SK-N-SH treated with all-trans-retinoic acid at 6 μM for 48 hours (cell line): ENCODE measurements around the gene PEG3.

ENCODE experiments used
- ARNTL ChIP-seq: fragments of 450-650 bp; formaldehyde crosslinking; IDR thresholded peaks from 2 replicates; pipeline ENCODE4 v1.5.0; 2020; ENCODE audit warnings: low read depth, mild to moderate bottlenecking, moderate library complexity, borderline replicate concordance
- CREB5 ChIP-seq: fragments of 250-450 bp; sonication (Bioruptor Pico); IDR thresholded peaks from 2 replicates; pipeline ENCODE4 v1.5.1; 2020; ENCODE audit warnings: low read depth, mild to moderate bottlenecking, moderate library complexity
- CSDC2 ChIP-seq: fragments of 250-450 bp; sonication (Bioruptor Pico); IDR thresholded peaks from 2 replicates; pipeline ENCODE4 v1.5.0; 2020; ENCODE audit warnings: mild to moderate bottlenecking, moderate library complexity
- RARB ChIP-seq: fragments of 250-450 bp; sonication (Bioruptor Pico); IDR thresholded peaks from 2 replicates; pipeline ENCODE4 v1.8.0; 2021; ENCODE audit warnings: mild to moderate bottlenecking, moderate library complexity
- ZC3H10 ChIP-seq: fragments of 250-450 bp; sonication (Bioruptor Pico); IDR thresholded peaks from 2 replicates; pipeline ENCODE4 v1.5.1; 2021; ENCODE audit warnings: mild to moderate bottlenecking, moderate library complexity
- ZFP30 ChIP-seq: fragments of 450-650 bp; formaldehyde crosslinking; IDR thresholded peaks from 2 replicates; pipeline ENCODE4 v1.5.0; 2022; ENCODE audit warnings: mild to moderate bottlenecking, moderate library complexity
- ZNF565 ChIP-seq: fragments of 450-650 bp; formaldehyde crosslinking; conservative IDR thresholded peaks from 2 replicates; pipeline ENCODE4 v1.5.0; 2020; ENCODE audit warnings: low read depth, mild to moderate bottlenecking, moderate library complexity
- ZNF70 ChIP-seq: fragments of 450-650 bp; formaldehyde crosslinking; IDR thresholded peaks from 2 replicates; pipeline ENCODE4 v1.5.0; 2020; ENCODE audit warnings: mild to moderate bottlenecking, moderate library complexity
- TF ChIP-seq, protein P1 (sequence below): fragments of 250-450 bp; sonication (Bioruptor Pico); IDR thresholded peaks from 2 replicates; pipeline ENCODE4 v1.5.1; 2021; ENCODE audit warnings: mild to moderate bottlenecking, moderate library complexity
- TF ChIP-seq, protein P2 (sequence below): fragments of 250-450 bp; sonication (Bioruptor Pico); IDR thresholded peaks from 2 replicates; pipeline ENCODE4 v1.8.0; 2020; ENCODE audit warnings: mild to moderate bottlenecking, moderate library complexity, borderline replicate concordance

DNA sequence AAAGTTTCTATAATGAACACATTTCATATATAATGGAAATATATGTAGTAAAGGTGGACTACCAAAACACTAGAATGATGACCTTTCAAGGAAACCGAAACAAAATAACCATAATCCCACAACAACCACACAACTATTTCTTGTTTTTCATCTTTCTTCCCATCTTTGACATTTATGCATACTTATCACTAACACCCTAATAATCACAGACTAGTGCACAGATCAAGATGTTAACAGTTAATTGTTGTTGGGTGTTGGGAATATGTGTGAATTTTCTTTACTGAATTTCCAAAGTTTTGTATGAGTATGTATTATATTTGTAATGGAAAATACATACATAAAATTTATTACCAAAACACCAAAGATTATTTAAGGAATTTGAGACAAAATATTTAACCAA is 30.3 kb downstream of the PEG3 start:
- TF ChIP-seq ZNF70 (CRISPR knock-in tag) (no peak), CSDC2 (CRISPR knock-in tag) (no peak), CREB5 (CRISPR knock-in tag) (no peak), ZC3H10 (no peak), ARNTL (CRISPR knock-in tag) (no peak), ZFP30 (CRISPR knock-in tag) (no peak), RARB (CRISPR knock-in tag) (no peak), ZNF565 (no peak)
- TF ChIP-seq, protein P1, sequence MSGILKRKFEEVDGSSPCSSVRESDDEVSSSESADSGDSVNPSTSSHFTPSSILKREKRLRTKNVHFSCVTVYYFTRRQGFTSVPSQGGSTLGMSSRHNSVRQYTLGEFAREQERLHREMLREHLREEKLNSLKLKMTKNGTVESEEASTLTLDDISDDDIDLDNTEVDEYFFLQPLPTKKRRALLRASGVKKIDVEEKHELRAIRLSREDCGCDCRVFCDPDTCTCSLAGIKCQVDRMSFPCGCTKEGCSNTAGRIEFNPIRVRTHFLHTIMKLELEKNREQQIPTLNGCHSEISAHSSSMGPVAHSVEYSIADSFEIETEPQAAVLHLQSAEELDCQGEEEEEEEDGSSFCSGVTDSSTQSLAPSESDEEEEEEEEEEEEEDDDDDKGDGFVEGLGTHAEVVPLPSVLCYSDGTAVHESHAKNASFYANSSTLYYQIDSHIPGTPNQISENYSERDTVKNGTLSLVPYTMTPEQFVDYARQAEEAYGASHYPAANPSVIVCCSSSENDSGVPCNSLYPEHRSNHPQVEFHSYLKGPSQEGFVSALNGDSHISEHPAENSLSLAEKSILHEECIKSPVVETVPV (CRISPR knock-in tag), result no peak
- TF ChIP-seq, protein P2, sequence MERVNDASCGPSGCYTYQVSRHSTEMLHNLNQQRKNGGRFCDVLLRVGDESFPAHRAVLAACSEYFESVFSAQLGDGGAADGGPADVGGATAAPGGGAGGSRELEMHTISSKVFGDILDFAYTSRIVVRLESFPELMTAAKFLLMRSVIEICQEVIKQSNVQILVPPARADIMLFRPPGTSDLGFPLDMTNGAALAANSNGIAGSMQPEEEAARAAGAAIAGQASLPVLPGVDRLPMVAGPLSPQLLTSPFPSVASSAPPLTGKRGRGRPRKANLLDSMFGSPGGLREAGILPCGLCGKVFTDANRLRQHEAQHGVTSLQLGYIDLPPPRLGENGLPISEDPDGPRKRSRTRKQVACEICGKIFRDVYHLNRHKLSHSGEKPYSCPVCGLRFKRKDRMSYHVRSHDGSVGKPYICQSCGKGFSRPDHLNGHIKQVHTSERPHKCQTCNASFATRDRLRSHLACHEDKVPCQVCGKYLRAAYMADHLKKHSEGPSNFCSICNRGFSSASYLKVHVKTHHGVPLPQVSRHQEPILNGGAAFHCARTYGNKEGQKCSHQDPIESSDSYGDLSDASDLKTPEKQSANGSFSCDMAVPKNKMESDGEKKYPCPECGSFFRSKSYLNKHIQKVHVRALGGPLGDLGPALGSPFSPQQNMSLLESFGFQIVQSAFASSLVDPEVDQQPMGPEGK (CRISPR knock-in tag), result no peak
